SU-DHL-6 (cell line): ENCODE results near the gene CYP8B1.

Source experiments
- H2AFZ ChIP-seq: fragments of 200-600 bp; sonication (generic); 2 replicates; pipeline ENCODE4 v1.6.1; 2014; ENCODE audit warnings: low read depth, mild to moderate bottlenecking, moderate library complexity, mixed read lengths, antibody characterized with exemption, low read length; ENCODE audit not compliant: severe bottlenecking
- H3F3A ChIP-seq: fragments of 200-600 bp; shearing (Covaris generic); 2 replicates; pipeline ENCODE4 v1.6.0; 2016; ENCODE audit warnings: antibody characterized with exemption, mild to moderate bottlenecking; ENCODE audit not compliant: insufficient read depth
- H3K27ac ChIP-seq: fragments of 200-600 bp; sonication (generic); 2 replicates; pipeline ENCODE4 v1.5.1; 2016; ENCODE audit warnings: low read depth, mild to moderate bottlenecking, low read length, moderate library complexity, mixed read lengths
- H3K27me3 ChIP-seq: fragments of 200-600 bp; sonication (generic), shearing (Covaris generic); 2 replicates; pipeline ENCODE4 v1.6.0; 2014; ENCODE audit warnings: mild to moderate bottlenecking, low read length
- H3K36me3 ChIP-seq: fragments of 200-600 bp; sonication (generic); 2 replicates; pipeline ENCODE4 v1.6.1; 2014; ENCODE audit warnings: mild to moderate bottlenecking, low read length, mixed read lengths
- H3K4me2 ChIP-seq: fragments of 300-600, 200-600 bp; shearing (Covaris generic), sonication (generic); 2 replicates; pipeline ENCODE4 v1.6.0; 2014; ENCODE audit warnings: low read length, low read depth, mild to moderate bottlenecking; ENCODE audit not compliant: poor library complexity, severe bottlenecking
- H3K4me3 ChIP-seq: fragments of 200-600 bp; sonication (generic); 2 replicates; pipeline ENCODE4 v1.5.1; 2014; ENCODE audit warnings: antibody characterized with exemption, low read length, mild to moderate bottlenecking, mixed read lengths; ENCODE audit not compliant: insufficient read depth, poor library complexity, severe bottlenecking
- H3K79me2 ChIP-seq: fragments of 200-600 bp; sonication (generic); 2 replicates; pipeline ENCODE4 v1.6.1; 2014; ENCODE audit warnings: mild to moderate bottlenecking, low read length, moderate library complexity; ENCODE audit not compliant: insufficient read depth
- H3K9ac ChIP-seq: fragments of 200-600 bp; sonication (generic); 2 replicates; pipeline ENCODE4 v1.7.0; 2014; ENCODE audit warnings: mild to moderate bottlenecking, low read length
- H3K9me2 ChIP-seq: fragments of 200-600 bp; sonication (generic); replicated peaks from 2 replicates; pipeline ENCODE4 v1.6.1; 2014; ENCODE audit warnings: low read length; ENCODE audit not compliant: insufficient read depth
- H3K9me3 ChIP-seq: fragments of 200-600 bp; sonication (generic); 2 replicates; pipeline ENCODE4 v1.6.1; 2014; ENCODE audit warnings: low read length, mixed read lengths; ENCODE audit not compliant: insufficient read depth
- H4K20me1 ChIP-seq: fragments of 200-600 bp; sonication (generic); 2 replicates; pipeline ENCODE4 v1.6.1; 2014; ENCODE audit warnings: low read depth, mild to moderate bottlenecking, antibody characterized with exemption, low read length, moderate library complexity, mixed read lengths
- CTCF ChIP-seq: fragments of 200-600 bp; sonication (generic); IDR thresholded peaks from one replicate; pipeline ENCODE4 v1.5.1; 2017; ENCODE audit warnings: antibody characterized with exemption, mild to moderate bottlenecking, low read length, moderate library complexity; ENCODE audit not compliant: insufficient read depth, poor library complexity, severe bottlenecking
- EZH2phosphoT487 ChIP-seq: fragments of 200-600 bp; sonication (generic), shearing (Covaris generic); conservative IDR thresholded peaks from 2 replicates; pipeline ENCODE4 v1.6.1; 2018; ENCODE audit warnings: mild to moderate bottlenecking, antibody characterized with exemption, low read length, moderate library complexity, mixed read lengths

CYP8B1 gene

GRCh38 chr3:42855219-42855546, 20.5 kb downstream of the CYP8B1 start:
- H3K27ac ChIP-seq: no peak overlapping the region
- TF ChIP-seq CTCF: no peak
- TF ChIP-seq EZH2phosphoT487: no peak
- no peaks in the 10 kb centered on the region for H3K9me2 ChIP-seq
- H3K9me3 ChIP-seq: no peaks in the 10 kb centered on the region
- no peak overlapping the region for H3K4me2 ChIP-seq
- no peak overlapping the region for H3K4me3 ChIP-seq
- no peak overlapping the region for H3K9ac ChIP-seq
- no peaks in the 10 kb centered on the region for H4K20me1 ChIP-seq
- H3F3A ChIP-seq: no peaks in the 10 kb centered on the region
- no peaks in the 10 kb centered on the region for H3K79me2 ChIP-seq
- H2AFZ ChIP-seq: no peak overlapping the region
- H3K36me3 ChIP-seq: no peaks in the 10 kb centered on the region
- H3K27me3 ChIP-seq: no peaks in the 10 kb centered on the region

GRCh38 chr3:42853739-42854302, 21.9 kb downstream of the CYP8B1 start:
- Histone ChIP-seq H3F3A (no peaks in the 10 kb centered on the region), H3K9me3 (no peaks in the 10 kb centered on the region), H3K9me2 (no peaks in the 10 kb centered on the region), H3K79me2 (no peaks in the 10 kb centered on the region), H4K20me1 (no peaks in the 10 kb centered on the region), H3K9ac (no peak overlapping the region), H3K27ac (no peak overlapping the region), H3K4me3 (no peak overlapping the region), H3K27me3 (no peaks in the 10 kb centered on the region), H3K4me2 (no peak overlapping the region), H2AFZ (no peak overlapping the region), H3K36me3 (no peaks in the 10 kb centered on the region)
- TF ChIP-seq CTCF: no peak
- no peak for TF ChIP-seq EZH2phosphoT487

- no peak overlapping the region for H2AFZ ChIP-seq
- TF ChIP-seq CTCF (no peak), EZH2phosphoT487 (no peak)
- H3K27ac ChIP-seq: no peak overlapping the region
Measured at GRCh38 chr3:42853056-42853455, 22.6 kb downstream of the CYP8B1 start.

GRCh38 chr3:42852441-42852840, 23.2 kb downstream of the CYP8B1 start:
- Histone ChIP-seq H3K27ac (no peak overlapping the region), H3K9me2 (no peaks in the 10 kb centered on the region), H3K4me2 (no peak overlapping the region), H3F3A (no peaks in the 10 kb centered on the region), H3K36me3 (no peaks in the 10 kb centered on the region), H3K79me2 (no peaks in the 10 kb centered on the region), H3K9ac (no peak overlapping the region), H2AFZ (no peak overlapping the region), H3K4me3 (no peak overlapping the region), H3K9me3 (no peaks in the 10 kb centered on the region), H4K20me1 (no peaks in the 10 kb centered on the region), H3K27me3 (no peaks in the 10 kb centered on the region)
- TF ChIP-seq EZH2phosphoT487 (no peak), CTCF (no peak)

More at GRCh38 chr3:42853056-42853455, 22.6 kb downstream of the CYP8B1 start:
- H3K9me3 ChIP-seq: no peaks in the 10 kb centered on the region
- H3F3A ChIP-seq: no peaks in the 10 kb centered on the region
- H3K36me3 ChIP-seq: no peaks in the 10 kb centered on the region
- no peaks in the 10 kb centered on the region for H3K79me2 ChIP-seq
- H3K27me3 ChIP-seq: no peaks in the 10 kb centered on the region
- no peak overlapping the region for H3K4me2 ChIP-seq
- H4K20me1 ChIP-seq: no peaks in the 10 kb centered on the region
- H3K9me2 ChIP-seq: no peaks in the 10 kb centered on the region
- no peak overlapping the region for H3K4me3 ChIP-seq
- H3K9ac ChIP-seq: no peak overlapping the region
